Cardiac atrium fibroblast (primary cell): ENCODE data around the gene CST6. TPM values are rescaled to one million over a fixed set of nuclear protein-coding genes. Genes with fewer than 3 reads are reported as not detected.

Experiments
- total RNA-seq: library from RNA; depleted of rRNA; stranded (reverse); fragments of >200 nt; gene quantifications from 2 replicates; pipeline ENCODE4 v1.2.3, GENCODE V29; 2015

Gene CST6
- total RNA-seq = 0.32 TPM in 1 of 2 replicates, not detected in the other

GRCh38 chr11:66011785-66012303 is at the start of gene CST6:
Gene CST6, plus strand, starts transcription at chr11:66012008. Its CDS starts 37 bp downstream, at chr11:66012045.

GRCh38 chr11:66001942-66002647 is 9.7 kb upstream of the CST6 start, which contains the start of the genes BANF1 and EIF1AD:
Gene BANF1, plus strand, starts transcription at chr11:66002503. Its CDS starts 748 bp downstream, at chr11:66003251.
Gene EIF1AD, minus strand, starts transcription at chr11:66002157. Its CDS starts 1,768 bp downstream, at chr11:66000389.

GRCh38 chr11:66026017-66026529 is 14.3 kb downstream of the CST6 start, which contains the start of gene CATSPER1:
Gene CATSPER1, minus strand, starts transcription at chr11:66026479. Its CDS starts 100 bp downstream, at chr11:66026379.

GRCh38 chr11:66048547-66049323 is 36.9 kb downstream of the CST6 start, which contains the start of gene GAL3ST3:
Gene GAL3ST3, minus strand, starts transcription at chr11:66049161. Its CDS starts 3,746 bp downstream, at chr11:66045415.

GRCh38 chr11:66051766-66052663 is 40.2 kb downstream of the CST6 start, which contains the start of gene SF3B2:
Gene SF3B2, plus strand, starts transcription at chr11:66052364. Its CDS starts 21 bp downstream, at chr11:66052385.

Other genes starting within 250 kb of the CST6 start
- 11.2 and 14.4 TPM in 2 replicates for gene AP5B1, start 231.0 kb upstream of the CST6 start, total RNA-seq
- not detected in 2 replicates for gene OVOL1, start 224.9 kb upstream of the CST6 start, total RNA-seq
- gene SNX32, start 178.0 kb upstream of the CST6 start, total RNA-seq = 0.32 and 1.3 TPM in 2 replicates
- 1,265 and 1,321 TPM in 2 replicates for gene CFL1, start 153.8 kb upstream of the CST6 start, total RNA-seq
- gene MUS81, start 151.6 kb upstream of the CST6 start, total RNA-seq = 32.7 and 38.1 TPM in 2 replicates
- 199 and 280 TPM in 2 replicates for gene EFEMP2, start 139.2 kb upstream of the CST6 start, total RNA-seq
- not detected in 2 replicates for gene CTSW, start 132.2 kb upstream of the CST6 start, total RNA-seq
- gene FIBP, start 123.5 kb upstream of the CST6 start, total RNA-seq = 101 and 125 TPM in 2 replicates
- gene CCDC85B, start 121.3 kb upstream of the CST6 start, total RNA-seq = 75.8 and 91.2 TPM in 2 replicates
- gene FOSL1, start 111.6 kb upstream of the CST6 start, total RNA-seq = 33.4 and 37.7 TPM in 2 replicates
- 12.3 and 14.6 TPM in 2 replicates for gene C11orf68, start 92.9 kb upstream of the CST6 start, total RNA-seq
- 122 and 141 TPM in 2 replicates for gene DRAP1, start 92.6 kb upstream of the CST6 start, total RNA-seq
- gene TSGA10IP, start 66.5 kb upstream of the CST6 start, total RNA-seq = not detected in 2 replicates
- 23.3 and 25.5 TPM in 2 replicates for gene SART1, start 50.3 kb upstream of the CST6 start, total RNA-seq
- gene EIF1AD, start 9.9 kb upstream of the CST6 start, total RNA-seq = 24.9 and 36.8 TPM in 2 replicates
- gene BANF1, start 9.5 kb upstream of the CST6 start, total RNA-seq = 48.0 and 54.7 TPM in 2 replicates
- gene CATSPER1, start 14.5 kb downstream of the CST6 start, total RNA-seq = not detected in 2 replicates
- not detected in 2 replicates for gene GAL3ST3, start 37.2 kb downstream of the CST6 start, total RNA-seq
- gene SF3B2, start 40.4 kb downstream of the CST6 start, total RNA-seq = 103 and 107 TPM in 2 replicates
- 40.3 and 48.8 TPM in 2 replicates for gene PACS1, start 58.3 kb downstream of the CST6 start, total RNA-seq
- 12.3 and 15.0 TPM in 2 replicates for gene KLC2, start 245.7 kb downstream of the CST6 start, total RNA-seq